GM12864 (cell line): Measurements from ENCODE around the gene SV2C.
"Not testable (repeated sequence)": the region's sequence is repeated elsewhere in the genome, so short reads cannot be mapped to it uniquely, and the experiment has no call there.

Experiments
- DNase-seq: peaks from one replicate; pipeline ENCODE4 v3.0.0-alpha.2; 2011; ENCODE audit warnings: low read depth
- H3K4me3 ChIP-seq: 2 replicates; pipeline ENCODE4 v1.5.1; 2011; ENCODE audit warnings: mild to moderate bottlenecking, low read depth, low read length, control low read depth
- TF ChIP-seq, protein P1 (sequence below): IDR thresholded peaks from 2 replicates; pipeline ENCODE4 v1.5.1; 2011; ENCODE audit warnings: low read depth, mild to moderate bottlenecking, moderate library complexity, low read length, control low read depth, inconsistent platforms; ENCODE audit errors: missing control alignments

SV2C gene

DNA sequence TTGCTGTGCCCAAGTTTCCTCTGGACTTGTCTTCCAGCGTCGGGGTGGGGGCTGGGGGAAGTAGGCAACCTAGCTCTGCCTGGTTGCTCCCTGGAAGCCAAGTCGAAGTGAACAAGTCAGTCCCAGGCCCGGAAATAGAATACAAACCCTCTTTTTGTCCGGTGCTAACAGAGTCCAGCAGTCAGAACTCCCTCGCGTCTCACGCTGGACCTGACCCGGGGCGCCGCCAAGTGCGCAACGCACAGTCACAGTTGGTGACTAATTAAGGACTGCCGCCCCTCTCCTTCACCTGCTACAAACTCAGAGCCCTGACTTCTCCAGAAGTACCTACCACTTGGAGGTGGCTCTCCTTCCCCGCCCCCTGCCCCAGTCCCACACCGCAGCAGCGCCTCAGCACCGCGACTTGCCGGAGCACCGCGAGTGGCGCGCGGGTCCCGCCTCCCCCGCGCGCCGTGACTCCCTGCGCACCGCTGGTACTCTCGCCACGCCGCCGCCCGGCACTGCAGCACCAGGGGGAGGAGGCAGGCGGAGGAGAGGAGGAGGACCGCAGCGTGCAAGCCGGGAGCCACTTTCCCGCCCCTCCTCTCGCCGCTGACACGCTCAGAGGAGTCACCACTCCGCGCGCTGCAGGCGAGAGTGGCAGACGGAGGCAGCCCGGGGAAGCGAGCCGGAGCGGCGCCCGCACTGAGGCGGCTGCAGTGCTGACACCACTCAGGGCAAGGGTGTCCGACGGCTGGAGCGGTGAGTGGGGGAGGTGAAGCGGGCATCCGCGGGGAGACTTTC is at the start of gene SV2C:
Gene SV2C (plus strand): TSS at position 612 of the 783 bp plus-strand sequence. CDS start 48,368 bp downstream, outside the sequence.
- H3K4me3 ChIP-seq, result peak within 1 kb of the TSS; percentile 23
- no peak for DNase-seq
- TF ChIP-seq, protein P1, sequence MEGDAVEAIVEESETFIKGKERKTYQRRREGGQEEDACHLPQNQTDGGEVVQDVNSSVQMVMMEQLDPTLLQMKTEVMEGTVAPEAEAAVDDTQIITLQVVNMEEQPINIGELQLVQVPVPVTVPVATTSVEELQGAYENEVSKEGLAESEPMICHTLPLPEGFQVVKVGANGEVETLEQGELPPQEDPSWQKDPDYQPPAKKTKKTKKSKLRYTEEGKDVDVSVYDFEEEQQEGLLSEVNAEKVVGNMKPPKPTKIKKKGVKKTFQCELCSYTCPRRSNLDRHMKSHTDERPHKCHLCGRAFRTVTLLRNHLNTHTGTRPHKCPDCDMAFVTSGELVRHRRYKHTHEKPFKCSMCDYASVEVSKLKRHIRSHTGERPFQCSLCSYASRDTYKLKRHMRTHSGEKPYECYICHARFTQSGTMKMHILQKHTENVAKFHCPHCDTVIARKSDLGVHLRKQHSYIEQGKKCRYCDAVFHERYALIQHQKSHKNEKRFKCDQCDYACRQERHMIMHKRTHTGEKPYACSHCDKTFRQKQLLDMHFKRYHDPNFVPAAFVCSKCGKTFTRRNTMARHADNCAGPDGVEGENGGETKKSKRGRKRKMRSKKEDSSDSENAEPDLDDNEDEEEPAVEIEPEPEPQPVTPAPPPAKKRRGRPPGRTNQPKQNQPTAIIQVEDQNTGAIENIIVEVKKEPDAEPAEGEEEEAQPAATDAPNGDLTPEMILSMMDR, result no peak

GRCh38 chr5:76037736-76038151 is 45.4 kb upstream of the SV2C start:
- not testable (repeated sequence) for DNase-seq, H3K4me3 ChIP-seq

DNA sequence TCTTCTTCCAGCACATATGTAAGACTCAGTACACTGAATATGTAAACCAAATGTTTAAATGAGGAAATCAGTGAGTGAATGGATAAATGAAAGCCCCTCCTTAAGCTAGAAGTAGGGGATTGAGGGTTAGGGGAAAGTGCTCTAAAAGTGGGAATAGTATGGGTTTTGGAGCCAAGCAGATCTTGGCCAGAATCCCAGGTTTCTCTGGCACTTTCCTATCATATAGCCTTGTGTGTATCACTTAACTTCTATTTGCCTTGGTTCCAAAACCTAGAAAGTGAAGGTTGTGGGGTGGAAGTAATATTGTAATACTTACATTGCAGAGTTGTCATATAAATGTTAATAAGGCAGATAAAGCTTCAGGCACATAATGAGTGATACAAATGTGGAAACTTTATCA is 45.0 kb upstream of the SV2C start:
- H3K4me3 ChIP-seq, result no peak overlapping the region
- TF ChIP-seq, protein P1, result no peak
- DNase-seq, result no peak

- H3K4me3 ChIP-seq, result no peak overlapping the region
- no peak for DNase-seq
- TF ChIP-seq, protein P1, result no peak
Observed at GRCh38 chr5:76040806-76041205, 42.4 kb upstream of the SV2C start.

DNA sequence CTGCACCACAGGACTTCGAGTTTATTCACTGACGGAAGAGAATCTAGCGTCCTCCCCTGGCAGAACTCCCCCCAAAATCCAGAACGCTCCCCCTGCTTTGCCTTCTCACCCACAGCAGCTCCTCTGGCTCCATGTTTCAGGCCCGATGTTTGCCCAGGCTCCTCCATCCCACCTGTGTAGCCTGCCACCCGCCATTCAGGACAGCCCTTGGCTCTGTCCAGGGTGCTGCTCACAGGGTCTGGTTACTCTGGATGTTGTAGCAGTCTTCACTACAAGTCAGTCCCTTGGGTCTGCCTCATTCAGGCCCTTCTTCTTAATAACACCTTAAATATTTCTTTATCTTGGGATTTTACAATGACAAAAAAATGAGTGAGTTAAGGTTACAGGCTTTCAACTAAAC is 41.3 kb upstream of the SV2C start:
- no peak overlapping the region for H3K4me3 ChIP-seq
- TF ChIP-seq, protein P1, result no peak
- DNase-seq, result no peak

DNA sequence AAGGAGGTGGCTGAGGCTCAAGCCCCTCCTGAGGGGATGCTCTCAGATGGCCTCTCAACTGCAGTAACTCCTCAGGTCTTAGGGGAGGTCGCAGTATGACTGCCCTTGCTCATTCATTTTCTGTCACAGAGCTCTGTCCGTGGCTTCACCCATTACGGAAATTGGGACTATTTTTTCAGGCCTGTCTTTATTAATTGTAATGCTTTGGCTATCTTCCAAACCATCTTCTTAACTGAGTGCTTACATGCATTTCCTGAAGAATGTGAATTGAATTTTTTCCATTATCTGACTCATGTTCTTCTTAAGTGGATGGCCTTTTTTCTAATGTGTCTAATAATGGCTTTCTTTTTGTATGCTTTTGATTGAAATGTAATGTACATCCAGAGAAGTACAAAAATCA is 36.4 kb upstream of the SV2C start:
- H3K4me3 ChIP-seq, result no peak overlapping the region
- TF ChIP-seq, protein P1, result no peak
- DNase-seq, result no peak

DNA sequence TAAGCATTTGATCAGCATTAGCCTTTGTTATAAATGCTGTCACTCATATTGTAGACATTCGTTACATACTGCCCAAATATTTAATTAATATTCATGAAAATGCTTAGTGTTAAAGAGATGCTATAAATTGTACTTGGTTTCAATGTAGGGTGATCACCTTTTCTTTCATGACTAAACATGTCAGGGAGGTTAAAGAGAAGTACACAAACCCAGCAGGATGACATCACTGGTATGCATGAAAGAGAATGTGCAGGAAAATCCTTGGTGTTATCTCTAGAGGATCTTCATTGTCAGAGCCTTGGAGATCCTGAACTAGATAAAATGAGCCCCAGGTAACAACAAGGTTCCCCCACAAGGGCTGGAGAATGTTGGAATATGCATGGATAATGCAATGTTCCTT is 33.0 kb upstream of the SV2C start:
- H3K4me3 ChIP-seq, result no peak overlapping the region
- no peak for DNase-seq
- TF ChIP-seq, protein P1, result no peak
